H9 (cell line): ENCODE measurements around the gene RASA2. TPM values are rescaled to one million over a fixed set of nuclear protein-coding genes. Genes with fewer than 3 reads are reported as not detected.

Experiments
- DNase-seq: peaks from one replicate; pipeline ENCODE4 v3.0.0-alpha.2; 2017
- H2AFZ ChIP-seq: one replicate; pipeline ENCODE4 v1.6.1; 2013; ENCODE audit warnings: mild to moderate bottlenecking, low read length, control low read depth, moderate library complexity
- H2AK5ac ChIP-seq: 2 replicates; pipeline ENCODE4 v1.6.1; 2013; ENCODE audit warnings: low read length, control low read depth, mixed read lengths; ENCODE audit not compliant: insufficient read length
- H2BK120ac ChIP-seq: one replicate; pipeline ENCODE4 v1.6.1; 2013; ENCODE audit warnings: low read depth, mild to moderate bottlenecking, low read length, control low read depth, inconsistent platforms; ENCODE audit not compliant: poor library complexity, severe bottlenecking
- H2BK12ac ChIP-seq: 2 replicates; pipeline ENCODE4 v1.6.1; 2013; ENCODE audit warnings: low read length, control low read depth, mixed read lengths, low read depth; ENCODE audit not compliant: insufficient read length
- H2BK15ac ChIP-seq: 2 replicates; pipeline ENCODE4 v1.6.1; 2013; ENCODE audit warnings: low read depth, low read length, control low read depth
- H2BK20ac ChIP-seq: one replicate; pipeline ENCODE4 v1.6.1; 2013; ENCODE audit warnings: low read depth, mild to moderate bottlenecking, low read length, control low read depth, inconsistent platforms; ENCODE audit not compliant: poor library complexity, severe bottlenecking
- H2BK5ac ChIP-seq: 2 replicates; pipeline ENCODE4 v1.6.1; 2013; ENCODE audit warnings: low read length, control low read depth, mixed read lengths; ENCODE audit not compliant: insufficient read length
- H3K14ac ChIP-seq: 2 replicates; pipeline ENCODE4 v1.6.1; 2013; ENCODE audit warnings: low read length, control low read depth; ENCODE audit not compliant: insufficient read depth
- H3K18ac ChIP-seq: 2 replicates; pipeline ENCODE4 v1.6.1; 2013; ENCODE audit warnings: low read depth, mild to moderate bottlenecking, mixed read lengths, low read length, control low read depth; ENCODE audit not compliant: insufficient read length
- H3K23ac ChIP-seq: 2 replicates; pipeline ENCODE4 v1.6.1; 2013; ENCODE audit warnings: low read length, control low read depth, mixed read lengths, low read depth; ENCODE audit not compliant: insufficient read length
- H3K23me2 ChIP-seq: 2 replicates; pipeline ENCODE4 v1.6.1; 2013; ENCODE audit warnings: low read depth, mild to moderate bottlenecking, mixed read lengths, low read length, control low read depth; ENCODE audit not compliant: insufficient read length, poor library complexity, severe bottlenecking
- H3K27ac ChIP-seq: 2 replicates; pipeline ENCODE4 v1.5.1; 2013; ENCODE audit warnings: low read length, control low read depth, mixed read lengths, low read depth; ENCODE audit not compliant: insufficient read length
- H3K27me3 ChIP-seq: 2 replicates; pipeline ENCODE4 v1.6.1; 2013; ENCODE audit warnings: low read length, control low read depth, inconsistent platforms; ENCODE audit not compliant: insufficient read depth
- H3K4ac ChIP-seq: 2 replicates; pipeline ENCODE4 v1.6.1; 2013; ENCODE audit warnings: low read depth, mild to moderate bottlenecking, control low read depth, inconsistent platforms, low read length, moderate library complexity
- H3K4me1 ChIP-seq: 2 replicates; pipeline ENCODE4 v1.6.1; 2013; ENCODE audit warnings: low read length, control low read depth, inconsistent platforms; ENCODE audit not compliant: insufficient read depth
- H3K4me2 ChIP-seq: 2 replicates; pipeline ENCODE4 v1.6.1; 2013; ENCODE audit warnings: low read length, control low read depth, mixed read lengths; ENCODE audit not compliant: insufficient read length, insufficient read depth
- H3K56ac ChIP-seq: 2 replicates; pipeline ENCODE4 v1.6.1; 2013; ENCODE audit warnings: low read depth, mild to moderate bottlenecking, mixed read lengths, low read length, control low read depth; ENCODE audit not compliant: insufficient read length
- H3K79me1 ChIP-seq: 2 replicates; pipeline ENCODE4 v1.6.1; 2013; ENCODE audit warnings: low read depth, mild to moderate bottlenecking, moderate library complexity, low read length, control low read depth, inconsistent platforms; ENCODE audit not compliant: insufficient read depth, poor library complexity, severe bottlenecking
- H3K79me2 ChIP-seq: 2 replicates; pipeline ENCODE4 v1.6.1; 2013; ENCODE audit warnings: low read length, control low read depth, inconsistent platforms; ENCODE audit not compliant: insufficient read depth
- H3K9ac ChIP-seq: 2 replicates; pipeline ENCODE4 v1.6.1; 2013; ENCODE audit warnings: low read length, control low read depth, mixed read lengths; ENCODE audit not compliant: insufficient read length; ENCODE audit errors: extremely low read depth
- H3K9me3 ChIP-seq: one replicate; pipeline ENCODE4 v1.6.1; 2013; ENCODE audit warnings: low read depth, low read length, inconsistent platforms; ENCODE audit not compliant: control insufficient read depth
- H3T11ph ChIP-seq: one replicate; pipeline ENCODE4 v1.6.1; 2013; ENCODE audit warnings: mild to moderate bottlenecking, low read length, control low read depth, inconsistent platforms
- H4K20me1 ChIP-seq: one replicate; pipeline ENCODE4 v1.6.1; 2013; ENCODE audit not compliant: control insufficient read depth, insufficient read length, insufficient read depth
- H4K5ac ChIP-seq: 2 replicates; pipeline ENCODE4 v1.6.1; 2013; ENCODE audit warnings: low read depth, mild to moderate bottlenecking, mixed read lengths, low read length, control low read depth; ENCODE audit not compliant: insufficient read length
- H4K8ac ChIP-seq: replicated peaks from 2 replicates; pipeline ENCODE4 v1.6.1; 2013; ENCODE audit warnings: low read length, control low read depth, mixed read lengths, low read depth; ENCODE audit not compliant: insufficient read length
- H4K91ac ChIP-seq: 2 replicates; pipeline ENCODE4 v1.6.1; 2013; ENCODE audit warnings: low read depth, mild to moderate bottlenecking, moderate library complexity, mixed read lengths, low read length, control low read depth; ENCODE audit not compliant: insufficient read length
- H3K27ac Mint-ChIP-seq, 3 experiments: 2 replicates in 2 of 3; 3 replicates in 1 of 3; pipeline ENCODE4 v1.8.0; 2020 to 2021; ENCODE audit warnings: mixed read lengths in 3 of 3, mild to moderate bottlenecking in 1 of 3, moderate library complexity in 1 of 3
- H3K27me3 Mint-ChIP-seq: 2 replicates; pipeline ENCODE4 v1.8.0; 2021; ENCODE audit warnings: low read depth, mild to moderate bottlenecking, moderate library complexity, mixed read lengths
- H3K36me3 Mint-ChIP-seq, 3 experiments: 2 replicates in 2 of 3; 3 replicates in 1 of 3; pipeline ENCODE4 v1.8.0; 2020 to 2021; ENCODE audit warnings: low read depth in 3 of 3, mixed read lengths in 3 of 3; ENCODE audit not compliant: insufficient read depth in 1 of 3
- H3K4me1 Mint-ChIP-seq, 2 experiments: 2 replicates each; pipeline ENCODE4 v1.8.0; 2020; ENCODE audit warnings: mixed read lengths in 2 of 2
- H3K4me3 Mint-ChIP-seq, 2 experiments: 2 replicates in 1 of 2; 3 replicates in 1 of 2; pipeline ENCODE4 v1.8.0; 2020 to 2021; ENCODE audit warnings: mild to moderate bottlenecking in 2 of 2, mixed read lengths in 2 of 2, moderate library complexity in 1 of 2
- H3K9me3 Mint-ChIP-seq, 2 experiments: 2 replicates in 1 of 2; 3 replicates in 1 of 2; pipeline ENCODE4 v1.8.0; 2020; ENCODE audit warnings: mild to moderate bottlenecking in 2 of 2, mixed read lengths in 2 of 2, moderate library complexity in 1 of 2
- total RNA-seq: library from RNA; stranded (reverse); gene quantifications from 2 replicates; pipeline ENCODE4 v1.2.1, GENCODE V29; 2021
- TF ChIP-seq, protein P1 (sequence below): fragments of 200-600 bp; sonication (generic); conservative IDR thresholded peaks from 3 replicates; pipeline ENCODE4 v1.8.0; 2021; ENCODE audit warnings: antibody characterized with exemption, mild to moderate bottlenecking

The RASA2 gene
- total RNA-seq, 1 experiment from 2014 or later = 24.4 TPM

DNA sequence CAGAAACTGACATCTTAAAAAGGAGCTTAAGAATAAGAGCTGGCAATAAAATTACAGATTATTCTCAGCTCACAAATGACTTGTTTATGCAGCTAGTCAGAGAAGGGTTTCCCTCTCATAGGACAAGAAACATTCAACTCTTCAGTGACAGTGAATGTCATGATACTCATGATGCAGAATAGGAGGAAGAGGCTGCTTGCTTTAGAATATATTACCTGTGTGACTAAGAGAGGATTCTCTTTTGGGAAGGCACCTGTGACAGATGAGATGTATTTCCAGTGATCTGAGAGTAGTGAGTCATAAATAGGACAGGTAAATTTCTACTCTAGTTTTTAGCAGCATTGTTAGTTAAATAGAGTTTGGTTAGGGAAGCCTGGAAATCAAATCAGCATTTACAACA, 39.9 kb downstream of the RASA2 start:
- Mint-ChIP-seq H3K4me3 (no peak overlapping the region), H3K4me1 (peaks cover 12 to 13% of the 10 kb centered on the region in 2 experiments), H3K27ac (peak overlapping the region in 1 of 3 experiments; percentile 11; a peak in 1 of 7 replicates), H3K36me3 (peaks cover 0 to 14% (median 0%) of the 10 kb centered on the region in 3 experiments; a peak in 2 of 7 replicates), H3K9me3 (no peaks in the 10 kb centered on the region), H3K27me3 (no peaks in the 10 kb centered on the region)
- H3K23ac ChIP-seq = no peak overlapping the region
- no peak overlapping the region for H3K14ac ChIP-seq
- no peak overlapping the region for H2BK5ac ChIP-seq
- DNase-seq = no peak
- H3K23me2 ChIP-seq = no peaks in the 10 kb centered on the region
- H4K20me1 ChIP-seq = no peaks in the 10 kb centered on the region
- H3K79me2 ChIP-seq = no peaks in the 10 kb centered on the region
- H2AK5ac ChIP-seq = no peak overlapping the region
- no peak overlapping the region for H3K4me2 ChIP-seq
- H4K8ac ChIP-seq = no peak overlapping the region
- no peak overlapping the region for H2BK15ac ChIP-seq
- no peaks in the 10 kb centered on the region for H3K9me3 ChIP-seq
- no peak overlapping the region for H2BK20ac ChIP-seq
- no peaks in the 10 kb centered on the region for H3K4me1 ChIP-seq
- TF ChIP-seq, protein P1, sequence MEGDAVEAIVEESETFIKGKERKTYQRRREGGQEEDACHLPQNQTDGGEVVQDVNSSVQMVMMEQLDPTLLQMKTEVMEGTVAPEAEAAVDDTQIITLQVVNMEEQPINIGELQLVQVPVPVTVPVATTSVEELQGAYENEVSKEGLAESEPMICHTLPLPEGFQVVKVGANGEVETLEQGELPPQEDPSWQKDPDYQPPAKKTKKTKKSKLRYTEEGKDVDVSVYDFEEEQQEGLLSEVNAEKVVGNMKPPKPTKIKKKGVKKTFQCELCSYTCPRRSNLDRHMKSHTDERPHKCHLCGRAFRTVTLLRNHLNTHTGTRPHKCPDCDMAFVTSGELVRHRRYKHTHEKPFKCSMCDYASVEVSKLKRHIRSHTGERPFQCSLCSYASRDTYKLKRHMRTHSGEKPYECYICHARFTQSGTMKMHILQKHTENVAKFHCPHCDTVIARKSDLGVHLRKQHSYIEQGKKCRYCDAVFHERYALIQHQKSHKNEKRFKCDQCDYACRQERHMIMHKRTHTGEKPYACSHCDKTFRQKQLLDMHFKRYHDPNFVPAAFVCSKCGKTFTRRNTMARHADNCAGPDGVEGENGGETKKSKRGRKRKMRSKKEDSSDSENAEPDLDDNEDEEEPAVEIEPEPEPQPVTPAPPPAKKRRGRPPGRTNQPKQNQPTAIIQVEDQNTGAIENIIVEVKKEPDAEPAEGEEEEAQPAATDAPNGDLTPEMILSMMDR = no peak
- H4K5ac ChIP-seq = no peak overlapping the region
- H2AFZ ChIP-seq = no peak overlapping the region
- no peaks in the 10 kb centered on the region for H3K27me3 ChIP-seq
- H3K27ac ChIP-seq = no peak overlapping the region
- H3K56ac ChIP-seq = no peak overlapping the region
- H4K91ac ChIP-seq = no peak overlapping the region
- H3T11ph ChIP-seq = no peak overlapping the region
- H2BK12ac ChIP-seq = no peak overlapping the region
- H2BK120ac ChIP-seq = no peak overlapping the region
- H3K79me1 ChIP-seq = no peaks in the 10 kb centered on the region
- H3K4ac ChIP-seq = no peak overlapping the region
- no peak overlapping the region for H3K18ac ChIP-seq
- no peak overlapping the region for H3K9ac ChIP-seq
